ENCODE results near the gene RYR3.

The RYR3 gene

GRCh38 chr15:33636958-33637357 lies 326.2 kb downstream of the RYR3 start:
- no peak for TF ChIP-seq CTCF (IDR thresholded peaks at IDR 0.05; ENCODE audit: low read depth, low read length, missing control alignments)
- no peak for DNase-seq (ENCODE audit: low read depth)
- H3K4me3 ChIP-seq (ENCODE audit: low read depth, low read length) = no peak overlapping the region

DNA sequence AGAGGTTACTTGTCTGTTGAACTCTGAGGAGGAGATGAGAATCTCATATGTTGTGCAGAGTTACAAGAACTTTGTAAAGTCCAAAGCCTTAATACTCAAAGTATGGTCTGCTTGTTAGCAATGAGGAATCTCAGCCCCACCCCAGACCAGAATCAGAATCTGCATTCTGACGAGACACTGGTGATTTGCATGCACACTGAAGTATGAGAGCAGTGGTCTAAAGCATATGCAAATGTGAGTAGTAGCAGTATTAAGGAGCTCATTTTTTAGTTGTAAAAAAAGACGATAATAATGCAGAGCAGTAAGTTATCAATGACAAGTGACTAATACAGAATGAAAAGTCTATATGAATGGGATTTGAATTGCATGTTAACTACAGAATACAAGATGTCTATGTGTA lies 327.7 kb downstream of the RYR3 start:
- TF ChIP-seq CTCF (IDR thresholded peaks at IDR 0.05; ENCODE audit: low read depth, low read length, missing control alignments) = no peak
- H3K4me3 ChIP-seq (ENCODE audit: low read depth, low read length) = no peak overlapping the region
- DNase-seq (ENCODE audit: low read depth) = no peak

- no peak for DNase-seq (ENCODE audit: low read depth)
- no peak for TF ChIP-seq CTCF (IDR thresholded peaks at IDR 0.05; ENCODE audit: low read depth, low read length, missing control alignments)
- H3K4me3 ChIP-seq (ENCODE audit: low read depth, low read length) = no peak overlapping the region
These were observed 328.3 kb downstream of the RYR3 start for GRCh38 chr15:33639051-33639450.

- TF ChIP-seq CTCF (IDR thresholded peaks at IDR 0.05; ENCODE audit: low read depth, low read length, missing control alignments) = no peak
These were observed 328.7 kb downstream of the RYR3 start for GRCh38 chr15:33639456-33639855.

DNA sequence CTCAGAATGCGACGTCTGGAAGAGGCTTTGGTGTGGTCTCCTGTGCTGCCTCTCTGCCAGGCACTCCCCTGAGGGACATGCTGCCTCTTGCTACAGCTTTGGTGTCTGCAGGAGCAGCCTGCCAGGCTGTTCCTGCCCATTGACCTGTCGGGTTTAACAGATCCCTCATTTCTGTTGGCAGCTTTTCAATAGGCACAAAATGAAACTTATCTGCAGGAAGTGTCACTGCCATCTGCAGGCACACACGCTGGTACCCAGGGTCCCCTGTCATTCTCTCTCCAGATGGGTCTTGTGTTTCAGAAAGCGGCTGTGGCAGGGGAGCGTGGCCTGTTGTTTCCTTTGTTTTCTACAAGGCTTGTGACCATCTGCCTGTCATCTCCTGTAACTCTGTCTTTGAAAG lies 329.2 kb downstream of the RYR3 start:
- no peak for DNase-seq (ENCODE audit: low read depth)
- H3K4me3 ChIP-seq (ENCODE audit: low read depth, low read length) = no peak overlapping the region
- no peak for TF ChIP-seq CTCF (IDR thresholded peaks at IDR 0.05; ENCODE audit: low read depth, low read length, missing control alignments)

More at GRCh38 chr15:33639456-33639855, 328.7 kb downstream of the RYR3 start:
- DNase-seq (ENCODE audit: low read depth) = no peak
- H3K4me3 ChIP-seq (ENCODE audit: low read depth, low read length) = no peak overlapping the region

- H3K4me3 ChIP-seq (ENCODE audit: low read depth, low read length) = no peak overlapping the region
- no peak for TF ChIP-seq CTCF (IDR thresholded peaks at IDR 0.05; ENCODE audit: low read depth, low read length, missing control alignments)
- DNase-seq (ENCODE audit: low read depth) = no peak
These were observed 330.3 kb downstream of the RYR3 start for GRCh38 chr15:33641069-33641468.

DNA sequence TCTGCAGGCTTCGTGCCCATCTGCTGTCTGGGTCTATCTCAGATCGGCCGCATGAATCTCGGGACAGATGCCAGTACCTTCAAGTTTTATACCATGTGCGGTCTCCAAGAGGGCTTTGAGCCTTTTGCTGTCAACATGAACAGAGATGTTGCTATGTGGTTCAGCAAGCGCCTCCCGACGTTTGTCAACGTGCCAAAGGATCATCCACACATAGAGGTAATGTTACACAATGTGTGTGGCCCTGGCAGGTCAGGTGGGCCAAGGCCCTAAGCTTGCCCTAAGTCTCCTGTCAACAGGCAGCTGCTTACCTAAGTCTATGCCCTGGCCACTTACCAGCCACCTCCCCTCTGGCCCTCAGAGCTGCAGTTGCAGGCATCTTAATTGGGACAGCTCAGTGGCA lies 333.5 kb downstream of the RYR3 start:
- H3K4me3 ChIP-seq (ENCODE audit: low read depth, low read length) = no peak overlapping the region
- no peak for DNase-seq (ENCODE audit: low read depth)
- TF ChIP-seq CTCF (IDR thresholded peaks at IDR 0.05; ENCODE audit: low read depth, low read length, missing control alignments) = no peak
